Uterus (tissue), 4 donors: Measurements from ENCODE around the gene RAD51B. TPM values are rescaled to one million over a fixed set of nuclear protein-coding genes. Genes with fewer than 3 reads are reported as not detected.
A peak's percentile ranks its signal among the peaks of the same experiment; 100 is the strongest.

Experiments used
- DNase-seq, 2 donors: peaks; one replicate each; pipeline ENCODE4 v3.0.0-alpha.2; 2019 to 2020
- H3K27ac ChIP-seq, 2 donors: fragments of 200-600 bp; sonication (generic); 1 replicate in 1 of 2; 2 replicates in 1 of 2; pipeline ENCODE4 v1.5.1; 2016 to 2018
- H3K27me3 ChIP-seq, 2 donors: fragments of 200-600 bp; sonication (generic); one replicate each; pipeline ENCODE4 v1.5.1; 2018 to 2019; ENCODE audit warnings: control low read depth in 1 of 2
- H3K36me3 ChIP-seq, 2 donors: fragments of 200-600 bp; sonication (generic); one replicate each; pipeline ENCODE4 v1.5.1; 2019; ENCODE audit warnings: control low read depth in 1 of 2
- H3K4me1 ChIP-seq, 2 donors: fragments of 200-600 bp; sonication (generic); one replicate each; pipeline ENCODE4 v1.5.1; 2018 to 2019; ENCODE audit warnings: control low read depth in 1 of 2
- H3K4me3 ChIP-seq, 2 donors: fragments of 200-600 bp; sonication (generic); 1 replicate in 1 of 2; 2 replicates in 1 of 2; pipeline ENCODE4 v1.5.1; 2018 to 2019; ENCODE audit warnings: mild to moderate bottlenecking in 1 of 2
- H3K9me3 ChIP-seq, 2 donors: fragments of 200-600 bp; sonication (generic); one replicate each; pipeline ENCODE4 v1.5.1; 2019; ENCODE audit warnings: control low read depth in 1 of 2
- CTCF ChIP-seq, 4 experiments: fragments of 200-600 bp in 2 of 4; fragments of 450-650 bp in 2 of 4; sonication (generic) in 2 of 4; IDR thresholded peaks; one replicate each; pipeline ENCODE4 v1.5.1; 2016 to 2019; ENCODE audit warnings: antibody characterized with exemption in 4 of 4, mild to moderate bottlenecking in 2 of 4, moderate library complexity in 1 of 4
- POLR2A ChIP-seq, 2 donors: fragments of 450-650 bp; IDR thresholded peaks; one replicate each; pipeline ENCODE4 v1.6.1; 2016; ENCODE audit warnings: antibody characterized with exemption in 2 of 2, mild to moderate bottlenecking in 1 of 2, moderate library complexity in 1 of 2
- intact Hi-C: fragments of 100-400 bp; cut with DNase I; formaldehyde crosslinking; loops from one replicate; pipeline ENCODE4 v1.15.1; 2023; ENCODE audit warnings: low total_unique reads
- total RNA-seq, 4 donors: library from RNA; depleted of rRNA in 3 of 4; stranded (reverse); fragments of >200 nt in 3 of 4; gene quantifications; one replicate each; pipeline versions ENCODE4 v1.1.0 to v1.2.4, GENCODE V29; 2014 to 2023
- donor health status: DM: yes; HTN: yes; CAD: no.

RAD51B gene
- total RNA-seq, 4 donors from 2014 or later, result 29.5 to 100.0 (median 70.3) TPM

GRCh38 chr14:68544081-68544892, 724.7 kb downstream of the RAD51B start:
- TF ChIP-seq CTCF (IDR thresholded peaks at IDR 0.05), result no peak
- peak; percentile 33 to 56 for TF ChIP-seq POLR2A (IDR thresholded peaks at IDR 0.05)
- H3K4me1 ChIP-seq, result peaks cover 24 to 33% of the 10 kb centered on the region in 2 donors
- intact Hi-C loops, result loop anchor here (10.0 kb wide), 1 partner anchor 241 kb away; no protein-coding TSS in a partner anchor

GRCh38 chr14:68546839-68547238, 727.3 kb downstream of the RAD51B start:
- Histone ChIP-seq H3K27me3 (no peaks in the 10 kb centered on the region), H3K4me3 (no peak overlapping the region), H3K4me1 (peaks cover 29 to 42% of the 10 kb centered on the region in 2 donors), H3K27ac (peak overlapping the region; percentile 98 to 99), H3K36me3 (no peaks in the 10 kb centered on the region), H3K9me3 (no peaks in the 10 kb centered on the region)
- intact Hi-C loops, result loop anchor here (10.0 kb wide), 1 partner anchor 238 kb away; no protein-coding TSS in a partner anchor
- peak; percentile 50 to 75 for DNase-seq
- no peak for TF ChIP-seq CTCF (IDR thresholded peaks at IDR 0.05)

More at GRCh38 chr14:68544081-68544892, 724.7 kb downstream of the RAD51B start:
- Histone ChIP-seq H3K4me3 (no peak overlapping the region), H3K9me3 (no peaks in the 10 kb centered on the region), H3K27ac (peak overlapping the region; percentile 98 to 99), H3K27me3 (no peaks in the 10 kb centered on the region), H3K36me3 (no peaks in the 10 kb centered on the region)
- DNase-seq, result peak; percentile 90 to 97

- Histone ChIP-seq H3K27ac (peak overlapping the region; percentile 98 to 99), H3K4me1 (peaks cover 29 to 42% of the 10 kb centered on the region in 2 donors), H3K36me3 (no peaks in the 10 kb centered on the region), H3K4me3 (no peak overlapping the region), H3K27me3 (no peaks in the 10 kb centered on the region), H3K9me3 (no peaks in the 10 kb centered on the region)
- TF ChIP-seq CTCF (IDR thresholded peaks at IDR 0.05) (peak in 2 of 4 experiments; percentile 10 to 16), POLR2A (IDR thresholded peaks at IDR 0.05) (peak in 1 of 2 donors; percentile 49)
- intact Hi-C loops, result loop anchor here (10.0 kb wide), 1 partner anchor 237 kb away; no protein-coding TSS in a partner anchor
- peak; percentile 86 to 95 for DNase-seq
Observed at GRCh38 chr14:68547305-68548193, 728.0 kb downstream of the RAD51B start.

GRCh38 chr14:68548194-68549076, 728.9 kb downstream of the RAD51B start:
- H3K9me3 ChIP-seq, result no peaks in the 10 kb centered on the region
- intact Hi-C loops, result loop anchor here (10.0 kb wide), 1 partner anchor 236 kb away; no protein-coding TSS in a partner anchor
- H3K27me3 ChIP-seq, result no peaks in the 10 kb centered on the region
- TF ChIP-seq CTCF (IDR thresholded peaks at IDR 0.05), result no peak
- peak; percentile 21 to 33 for TF ChIP-seq POLR2A (IDR thresholded peaks at IDR 0.05)
- H3K4me1 ChIP-seq, result peaks cover 20 to 42% of the 10 kb centered on the region in 2 donors
- H3K4me3 ChIP-seq, result no peak overlapping the region
- peak overlapping the region; percentile 98 to 99 for H3K27ac ChIP-seq
- no peaks in the 10 kb centered on the region for H3K36me3 ChIP-seq
- DNase-seq, result peak; percentile 95 to 98
